Gastroesophageal sphincter (tissue), 4 donors: ENCODE measurements around the gene APRT. TPM values are rescaled to one million over a fixed set of nuclear protein-coding genes. Genes with fewer than 3 reads are reported as not detected.
"Not testable (repeated sequence)": the region's sequence is repeated elsewhere in the genome, so short reads cannot be mapped to it uniquely, and the experiment has no call there.

ENCODE experiments used
- ATAC-seq: fragments of 150-250 bp; one replicate; pipeline ENCODE4 v1.9.1; 2016; ENCODE audit warnings: mild to moderate bottlenecking, moderate library complexity
- H3K27ac ChIP-seq, 4 donors: fragments of 200-600 bp; sonication (generic) in 3 of 4; 1 replicate in 3 of 4; 2 replicates in 1 of 4; pipeline ENCODE4 v1.5.1; 2016 to 2019
- H3K27me3 ChIP-seq: fragments of 200-600 bp; sonication (generic); one replicate; pipeline ENCODE4 v1.5.1; 2019
- H3K36me3 ChIP-seq, 2 donors: fragments of 200-600 bp; sonication (generic); one replicate each; pipeline ENCODE4 v1.5.1; 2019; ENCODE audit warnings: control low read depth in 1 of 2
- H3K4me1 ChIP-seq, 3 donors: fragments of 200-600 bp; sonication (generic); 1 replicate in 2 of 3; 2 replicates in 1 of 3; pipeline ENCODE4 v1.5.1; 2016 to 2019; ENCODE audit warnings: control low read depth in 2 of 3
- H3K4me3 ChIP-seq, 2 donors: fragments of 200-600 bp; sonication (generic); one replicate each; pipeline ENCODE4 v1.5.1; 2019; ENCODE audit warnings: mild to moderate bottlenecking in 1 of 2, moderate library complexity in 1 of 2
- H3K9me3 ChIP-seq, 3 donors: fragments of 200-600 bp; sonication (generic); one replicate each; pipeline ENCODE4 v1.5.1; 2017 to 2019; ENCODE audit warnings: control low read depth in 2 of 3
- EP300 ChIP-seq: sonication (generic); formaldehyde crosslinking; IDR thresholded peaks from one replicate; pipeline ENCODE4 v1.6.1; 2017; ENCODE audit warnings: antibody characterized with exemption, mild to moderate bottlenecking
- POLR2A ChIP-seq, 2 donors: fragments of 450-650 bp; IDR thresholded peaks; one replicate each; pipeline ENCODE4 v1.6.1; 2017; ENCODE audit warnings: antibody characterized with exemption in 2 of 2, mild to moderate bottlenecking in 2 of 2, moderate library complexity in 1 of 2
- POLR2AphosphoS5 ChIP-seq: sonication (generic); formaldehyde crosslinking; IDR thresholded peaks from one replicate; pipeline ENCODE4 v1.6.1; 2017; ENCODE audit warnings: antibody characterized with exemption
- WGBS, 2 donors: methylation state at CpG; one replicate each; pipeline ENCODE4 v1.1.5; 2018; ENCODE audit warnings: low coverage in 1 of 2; 5-methylcytosine and 5-hydroxymethylcytosine counted together
- total RNA-seq, 4 donors: library from RNA; depleted of rRNA; stranded (reverse); fragments of >200 nt; gene quantifications; one replicate each; pipeline ENCODE4 v1.1.0, GENCODE V29; 2016
- TF ChIP-seq, protein P1 (sequence below), 4 experiments: fragments of 200-600 bp in 2 of 4; fragments of 450-650 bp in 2 of 4; sonication (generic) in 1 of 4; IDR thresholded peaks; one replicate each; pipeline ENCODE4 v1.5.1; 2017 to 2019; ENCODE audit warnings: antibody characterized with exemption in 4 of 4, mild to moderate bottlenecking in 2 of 4, moderate library complexity in 2 of 4

Gene APRT
- total RNA-seq, 4 donors from 2014 or later = 64.9 to 103 (median 92.9) TPM

DNA sequence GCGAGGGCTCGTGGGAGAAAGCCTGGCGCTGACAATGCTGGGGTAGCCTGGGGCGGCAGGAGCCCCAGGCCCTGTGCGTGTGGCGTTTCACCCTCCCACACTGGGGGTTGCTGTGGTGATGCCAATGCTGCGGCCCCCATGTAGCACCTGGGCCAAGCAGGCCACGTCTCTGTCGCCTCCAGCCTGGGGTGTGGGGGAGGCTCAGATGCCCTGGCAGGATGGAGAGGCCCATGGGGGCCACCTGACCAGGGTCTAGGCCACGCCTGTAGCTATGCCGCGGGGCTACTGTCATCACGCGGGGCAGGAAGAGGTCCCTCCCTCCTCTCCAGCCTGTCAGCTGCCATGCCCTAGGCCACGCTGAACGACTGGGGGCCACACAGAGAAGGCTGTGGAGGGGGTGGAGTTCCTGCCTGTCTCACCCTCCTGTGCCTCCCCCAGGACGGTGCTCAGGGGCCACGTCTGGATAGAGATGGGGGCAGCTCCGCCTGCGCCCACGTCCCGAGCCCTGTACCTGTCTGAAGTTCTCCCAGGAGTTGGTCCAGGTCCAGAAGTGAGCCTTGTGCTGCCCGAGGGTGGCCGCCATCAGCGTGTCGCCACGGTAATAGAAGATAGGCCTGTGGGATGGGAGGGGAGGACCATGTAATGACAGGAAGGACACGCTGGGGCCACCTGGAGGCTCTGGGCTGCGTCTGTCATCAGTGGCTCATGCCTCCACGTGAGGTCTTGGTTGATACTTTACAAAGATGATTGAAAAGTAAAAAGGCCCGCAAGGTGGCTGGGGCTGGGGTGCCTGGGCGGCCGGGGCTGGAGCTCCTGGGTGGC lies 12.7 kb upstream of the APRT start:
- no peak for ATAC-seq
- H3K36me3 ChIP-seq = peaks cover 0 to 90% of the 10 kb centered on the region in 2 donors
- no peak overlapping the region for H3K27ac ChIP-seq
- H3K4me1 ChIP-seq = no peaks in the 10 kb centered on the region
- WGBS, 2 donors = 85 to 89% methylated on average over 8 to 9 of the region's 33 CpGs
- H3K9me3 ChIP-seq = no peaks in the 10 kb centered on the region
- no peaks in the 10 kb centered on the region for H3K27me3 ChIP-seq
- TF ChIP-seq POLR2AphosphoS5 (no peak), EP300 (no peak), POLR2A (IDR thresholded peaks at IDR 0.05) (no peak)
- TF ChIP-seq, protein P1, sequence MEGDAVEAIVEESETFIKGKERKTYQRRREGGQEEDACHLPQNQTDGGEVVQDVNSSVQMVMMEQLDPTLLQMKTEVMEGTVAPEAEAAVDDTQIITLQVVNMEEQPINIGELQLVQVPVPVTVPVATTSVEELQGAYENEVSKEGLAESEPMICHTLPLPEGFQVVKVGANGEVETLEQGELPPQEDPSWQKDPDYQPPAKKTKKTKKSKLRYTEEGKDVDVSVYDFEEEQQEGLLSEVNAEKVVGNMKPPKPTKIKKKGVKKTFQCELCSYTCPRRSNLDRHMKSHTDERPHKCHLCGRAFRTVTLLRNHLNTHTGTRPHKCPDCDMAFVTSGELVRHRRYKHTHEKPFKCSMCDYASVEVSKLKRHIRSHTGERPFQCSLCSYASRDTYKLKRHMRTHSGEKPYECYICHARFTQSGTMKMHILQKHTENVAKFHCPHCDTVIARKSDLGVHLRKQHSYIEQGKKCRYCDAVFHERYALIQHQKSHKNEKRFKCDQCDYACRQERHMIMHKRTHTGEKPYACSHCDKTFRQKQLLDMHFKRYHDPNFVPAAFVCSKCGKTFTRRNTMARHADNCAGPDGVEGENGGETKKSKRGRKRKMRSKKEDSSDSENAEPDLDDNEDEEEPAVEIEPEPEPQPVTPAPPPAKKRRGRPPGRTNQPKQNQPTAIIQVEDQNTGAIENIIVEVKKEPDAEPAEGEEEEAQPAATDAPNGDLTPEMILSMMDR (IDR thresholded peaks at IDR 0.05) = no peak
- no peak overlapping the region for H3K4me3 ChIP-seq

DNA sequence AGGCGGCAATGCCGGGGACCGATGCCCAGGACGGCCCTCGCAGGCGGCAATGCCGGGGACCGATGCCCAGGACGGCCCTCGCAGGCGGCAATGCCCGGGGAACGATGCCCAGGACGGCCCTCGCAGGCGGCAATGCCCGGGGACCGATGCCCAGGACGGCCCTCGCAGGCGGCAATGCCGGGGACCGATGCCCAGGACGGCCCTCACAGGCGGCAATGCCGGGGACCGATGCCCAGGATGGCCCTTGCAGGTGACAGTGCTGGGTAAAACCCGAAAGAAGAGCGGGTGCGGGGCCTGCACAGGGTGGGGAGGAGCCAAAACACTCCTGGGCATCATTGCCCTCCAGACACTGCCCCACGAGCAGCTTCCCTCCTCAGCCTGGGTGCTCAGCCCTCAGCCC lies 11.9 kb upstream of the APRT start:
- H3K27ac ChIP-seq, H3K27me3 ChIP-seq, H3K4me3 ChIP-seq, H3K4me1 ChIP-seq, ATAC-seq, H3K9me3 ChIP-seq: not testable (repeated sequence)
- no CpG with 5 or more reads among the region's 31 CpGs for whole genome bisulfite sequencing, 2 donors
- peaks cover 0 to 81% of the 10 kb centered on the region in 2 donors for H3K36me3 ChIP-seq

DNA sequence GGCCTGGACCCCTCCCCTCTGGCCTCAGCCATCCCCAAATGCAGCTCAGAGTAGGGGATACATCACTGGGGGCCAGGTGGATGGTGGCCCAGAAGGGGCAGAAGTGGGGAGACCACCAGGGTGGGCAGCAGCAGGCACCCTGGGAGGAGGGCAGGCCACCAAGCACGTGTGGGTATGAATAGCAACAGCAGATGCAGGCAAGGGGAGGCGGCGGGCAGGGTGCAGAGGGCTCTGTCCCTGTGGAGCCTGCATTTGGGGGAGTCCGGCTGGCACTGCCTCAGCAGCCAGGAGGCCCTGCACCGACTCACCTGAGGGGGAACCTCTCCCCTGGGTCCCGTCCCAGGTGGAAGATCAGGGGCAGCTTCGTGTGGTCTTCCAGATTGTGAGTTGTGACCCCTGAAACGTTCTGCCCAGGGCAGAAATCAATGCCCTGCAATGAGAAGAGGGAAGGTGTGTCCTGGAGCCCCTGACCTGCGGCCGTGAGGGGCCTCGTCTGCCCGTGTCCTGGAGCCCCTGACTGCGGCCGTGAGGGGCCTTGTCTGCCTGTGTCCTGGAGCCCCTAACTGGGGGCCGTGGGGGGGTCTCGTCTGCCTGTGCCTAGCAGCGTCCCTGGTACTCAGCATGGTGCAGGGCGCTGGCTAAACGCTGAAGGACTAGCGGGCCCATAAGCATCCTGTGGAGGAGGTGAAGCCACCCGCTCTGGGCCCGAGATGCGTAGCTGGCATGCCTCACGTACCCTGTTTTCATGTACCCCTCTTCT lies 10.7 kb upstream of the APRT start:
- Histone ChIP-seq H3K27me3 (no peaks in the 10 kb centered on the region), H3K27ac (no peak overlapping the region), H3K4me3 (no peak overlapping the region), H3K36me3 (peaks cover 0 to 69% of the 10 kb centered on the region in 2 donors), H3K4me1 (no peaks in the 10 kb centered on the region), H3K9me3 (no peaks in the 10 kb centered on the region)
- WGBS, 2 donors = 86% methylated on average over 7 of the region's 24 CpGs; no CpG with 5 or more reads in 1 of the 2 donors
- ATAC-seq = no peak
- no peak for TF ChIP-seq POLR2A (IDR thresholded peaks at IDR 0.05)
- TF ChIP-seq EP300 = no peak
- TF ChIP-seq, protein P1 (IDR thresholded peaks at IDR 0.05) = no peak
- TF ChIP-seq POLR2AphosphoS5 = no peak

DNA sequence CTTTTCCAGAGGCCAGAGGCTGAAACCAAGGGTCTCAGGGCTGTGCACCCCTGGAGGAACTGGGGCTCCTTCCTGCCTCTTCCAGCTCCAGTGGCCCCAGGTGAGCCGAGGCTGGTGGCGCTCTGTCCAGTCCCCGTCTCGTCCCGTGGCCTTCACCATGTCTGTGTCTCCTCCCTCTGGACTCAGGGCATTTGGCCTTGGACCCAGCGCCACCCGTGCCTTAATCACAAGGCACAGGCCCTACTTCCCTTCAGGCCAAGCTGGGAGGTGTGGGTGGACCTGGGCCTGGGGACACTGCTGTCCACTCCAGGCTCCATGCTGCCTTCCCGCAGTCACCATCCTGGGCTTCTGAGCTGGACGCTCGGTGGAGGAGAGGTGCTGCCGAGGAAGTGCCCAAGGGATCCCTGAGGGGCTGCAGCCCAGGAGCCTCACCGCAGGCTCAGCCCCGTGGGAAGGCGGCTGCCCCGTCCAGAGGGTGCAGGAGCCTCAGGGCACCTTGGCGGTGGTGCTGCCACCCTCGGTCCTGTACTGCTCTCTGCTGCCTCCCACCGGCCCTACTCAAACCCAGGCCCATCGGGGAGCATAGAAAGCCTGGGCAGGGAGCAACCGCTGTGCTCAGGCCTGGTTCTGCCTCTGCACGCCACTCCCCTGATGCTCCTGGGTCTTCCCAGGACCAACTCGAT lies 9.6 kb upstream of the APRT start:
- no peak overlapping the region for H3K27ac ChIP-seq
- TF ChIP-seq POLR2AphosphoS5 (no peak), EP300 (no peak), POLR2A (IDR thresholded peaks at IDR 0.05) (no peak)
- TF ChIP-seq, protein P1 (IDR thresholded peaks at IDR 0.05) = no peak
- H3K4me3 ChIP-seq = no peak overlapping the region
- H3K9me3 ChIP-seq = no peaks in the 10 kb centered on the region
- no peak for ATAC-seq
- no peaks in the 10 kb centered on the region for H3K27me3 ChIP-seq
- peaks cover 0 to 58% of the 10 kb centered on the region in 2 donors for H3K36me3 ChIP-seq
- WGBS, 2 donors = 81% methylated on average over 4 of the region's 22 CpGs; no CpG with 5 or more reads in 1 of the 2 donors
- no peaks in the 10 kb centered on the region for H3K4me1 ChIP-seq

DNA sequence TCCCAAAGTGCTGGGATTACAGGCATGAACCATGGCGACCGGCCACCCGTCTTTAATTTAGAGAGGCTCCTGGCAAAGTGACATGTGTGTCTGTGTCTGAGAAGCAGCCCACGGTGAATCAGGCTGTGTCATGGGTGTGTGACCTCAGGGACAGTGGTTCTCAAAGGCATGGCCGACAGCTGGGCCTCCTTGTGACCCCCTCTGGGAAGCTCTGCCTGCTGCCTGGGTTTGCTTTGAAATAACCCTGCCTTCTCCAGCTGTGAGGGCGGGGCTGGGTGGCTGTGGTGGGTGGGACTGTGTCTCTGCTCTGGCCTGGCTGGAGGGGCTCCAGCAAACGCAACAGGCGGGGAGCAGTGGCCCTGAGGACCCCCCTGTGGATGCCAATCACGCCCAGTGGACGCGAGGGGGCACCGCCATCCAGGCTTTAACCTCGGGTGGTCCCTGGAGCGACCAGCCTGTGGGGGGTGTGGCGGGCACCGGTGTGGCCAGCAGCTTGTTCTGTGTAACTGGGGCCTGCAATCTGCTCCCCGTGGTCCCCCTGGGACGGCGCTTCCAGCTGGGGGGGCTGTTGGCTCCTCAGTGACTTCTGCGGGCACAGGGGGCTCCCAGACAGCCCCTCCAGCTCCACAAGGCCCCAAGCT lies 8.8 kb upstream of the APRT start:
- no peak overlapping the region for H3K27ac ChIP-seq
- ATAC-seq = no peak
- no peaks in the 10 kb centered on the region for H3K27me3 ChIP-seq
- WGBS, 2 donors = 58% methylated on average over 3 of the region's 20 CpGs; no CpG with 5 or more reads in 1 of the 2 donors
- peaks cover 0 to 50% of the 10 kb centered on the region in 2 donors for H3K36me3 ChIP-seq
- no peak overlapping the region for H3K4me3 ChIP-seq
- no peaks in the 10 kb centered on the region for H3K4me1 ChIP-seq
- no peaks in the 10 kb centered on the region for H3K9me3 ChIP-seq
- TF ChIP-seq POLR2A (IDR thresholded peaks at IDR 0.05) (no peak), POLR2AphosphoS5 (no peak), EP300 (no peak)
- TF ChIP-seq, protein P1 (IDR thresholded peaks at IDR 0.05) = no peak
